GM12865 (cell line): ENCODE data around the gene XCL1.

Source experiments
- DNase-seq: peaks from one replicate; pipeline ENCODE4 v3.0.0; 2010; ENCODE audit warnings: low read depth
- H3K4me3 ChIP-seq: 2 replicates; pipeline ENCODE4 v1.5.1; 2011; ENCODE audit warnings: mild to moderate bottlenecking, low read depth, low read length, control low read depth
- TF ChIP-seq, protein P1 (sequence below): IDR thresholded peaks from 2 replicates; pipeline ENCODE4 v1.5.1; 2011; ENCODE audit warnings: low read length, control low read depth, low read depth, inconsistent platforms; ENCODE audit not compliant: insufficient read depth; ENCODE audit errors: missing control alignments

The XCL1 gene

DNA sequence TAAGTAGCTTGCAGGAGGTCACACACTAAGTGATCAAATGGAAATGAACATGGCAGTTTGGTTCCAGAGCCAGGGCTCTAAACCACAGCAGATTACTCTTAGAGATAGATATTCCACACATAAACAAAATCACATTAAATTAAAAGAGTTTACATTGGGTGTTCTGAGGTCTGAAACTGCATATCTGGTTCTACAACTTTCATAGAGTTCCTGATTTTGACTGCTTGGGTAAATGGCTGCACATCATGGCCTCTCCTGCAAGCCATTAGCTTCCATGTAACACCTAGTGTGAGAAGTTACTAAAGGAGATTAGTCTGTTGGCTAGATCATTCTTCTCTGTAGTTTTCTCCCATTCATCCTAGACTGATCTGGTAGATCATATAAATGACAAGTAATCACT, 19.8 kb upstream of the XCL1 start:
- H3K4me3 ChIP-seq: no peak overlapping the region
- DNase-seq: no peak
- TF ChIP-seq, protein P1, sequence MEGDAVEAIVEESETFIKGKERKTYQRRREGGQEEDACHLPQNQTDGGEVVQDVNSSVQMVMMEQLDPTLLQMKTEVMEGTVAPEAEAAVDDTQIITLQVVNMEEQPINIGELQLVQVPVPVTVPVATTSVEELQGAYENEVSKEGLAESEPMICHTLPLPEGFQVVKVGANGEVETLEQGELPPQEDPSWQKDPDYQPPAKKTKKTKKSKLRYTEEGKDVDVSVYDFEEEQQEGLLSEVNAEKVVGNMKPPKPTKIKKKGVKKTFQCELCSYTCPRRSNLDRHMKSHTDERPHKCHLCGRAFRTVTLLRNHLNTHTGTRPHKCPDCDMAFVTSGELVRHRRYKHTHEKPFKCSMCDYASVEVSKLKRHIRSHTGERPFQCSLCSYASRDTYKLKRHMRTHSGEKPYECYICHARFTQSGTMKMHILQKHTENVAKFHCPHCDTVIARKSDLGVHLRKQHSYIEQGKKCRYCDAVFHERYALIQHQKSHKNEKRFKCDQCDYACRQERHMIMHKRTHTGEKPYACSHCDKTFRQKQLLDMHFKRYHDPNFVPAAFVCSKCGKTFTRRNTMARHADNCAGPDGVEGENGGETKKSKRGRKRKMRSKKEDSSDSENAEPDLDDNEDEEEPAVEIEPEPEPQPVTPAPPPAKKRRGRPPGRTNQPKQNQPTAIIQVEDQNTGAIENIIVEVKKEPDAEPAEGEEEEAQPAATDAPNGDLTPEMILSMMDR: no peak

DNA sequence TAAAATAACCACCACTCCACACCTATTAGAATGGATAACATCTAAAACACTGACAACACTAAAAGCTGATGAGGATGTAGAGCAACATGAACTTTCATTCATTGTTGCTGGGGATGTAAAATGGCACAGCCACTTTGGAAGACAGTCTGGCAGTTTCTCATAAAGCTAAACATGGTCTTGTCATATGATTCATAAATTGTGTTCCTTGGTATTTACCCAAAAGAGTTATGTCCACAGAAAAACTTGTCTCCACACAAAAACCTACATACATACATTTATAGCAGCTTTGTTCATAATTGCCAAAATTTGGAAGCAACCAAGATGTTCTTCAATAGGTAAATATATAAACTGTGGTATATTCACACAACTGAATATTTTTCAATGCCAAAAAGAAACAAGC, 16.0 kb upstream of the XCL1 start:
- no peak overlapping the region for H3K4me3 ChIP-seq
- TF ChIP-seq, protein P1: no peak
- DNase-seq: no peak

DNA sequence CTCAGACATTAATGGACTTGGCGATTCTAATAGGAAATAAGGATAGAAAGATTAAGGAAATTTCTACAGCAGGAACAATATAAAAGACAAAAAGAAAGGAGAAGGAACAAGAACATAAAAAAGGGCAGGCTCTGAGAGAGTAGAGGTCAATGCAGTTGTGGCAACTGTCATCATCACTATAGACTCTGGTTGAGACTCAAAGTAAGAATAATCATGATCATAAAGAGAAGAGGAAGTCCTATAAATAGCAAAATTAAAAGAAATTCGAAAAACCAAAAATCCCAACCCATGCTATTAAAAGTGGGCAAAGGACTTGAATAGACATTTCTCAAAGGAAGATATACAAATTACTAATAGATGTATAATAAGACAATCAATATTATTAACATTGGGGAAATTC, 14.4 kb upstream of the XCL1 start:
- TF ChIP-seq, protein P1: no peak
- no peak for DNase-seq

DNA sequence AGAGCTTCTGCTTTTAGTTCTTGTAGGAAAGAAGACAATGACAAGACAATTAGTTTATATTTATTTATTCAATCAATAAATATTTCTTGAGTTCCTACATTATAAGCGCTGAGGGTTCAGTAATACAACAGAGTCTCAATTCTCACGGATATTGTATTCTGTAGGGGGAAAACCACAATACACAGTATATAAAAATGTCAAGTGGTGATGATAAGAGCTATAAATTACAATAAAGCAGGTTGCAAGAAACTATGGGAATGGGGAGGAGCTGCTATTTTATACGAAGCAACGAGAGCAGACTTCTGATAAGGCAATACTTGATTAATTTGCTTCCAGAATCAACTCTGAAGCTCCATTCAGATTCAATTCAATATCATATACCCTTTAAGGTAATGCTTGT, 10.6 kb upstream of the XCL1 start:
- no peak for DNase-seq
- no peak overlapping the region for H3K4me3 ChIP-seq
- TF ChIP-seq, protein P1: no peak

More for the DNA sequence above, 14.4 kb upstream of the XCL1 start:
- no peak overlapping the region for H3K4me3 ChIP-seq

DNA sequence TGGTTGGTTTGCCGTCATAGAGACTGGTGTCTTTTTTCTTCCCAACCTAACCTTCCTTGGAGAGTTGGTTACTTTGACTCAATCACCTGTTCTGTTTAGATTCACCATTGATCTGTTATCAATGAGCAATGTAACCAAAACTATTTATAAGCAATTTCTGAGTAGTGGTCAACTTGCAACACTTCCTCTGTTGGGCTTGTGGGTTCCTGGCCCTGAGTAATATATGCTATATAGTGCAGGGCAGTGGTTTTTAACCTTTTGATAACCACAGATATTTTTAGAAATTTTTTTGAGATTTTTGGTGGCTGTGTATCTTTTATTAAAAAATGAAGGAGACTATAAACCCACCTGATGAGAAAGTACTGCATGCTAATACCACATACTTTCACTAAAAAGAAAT, 9.4 kb upstream of the XCL1 start:
- no peak overlapping the region for H3K4me3 ChIP-seq
- TF ChIP-seq, protein P1: no peak
- DNase-seq: no peak

DNA sequence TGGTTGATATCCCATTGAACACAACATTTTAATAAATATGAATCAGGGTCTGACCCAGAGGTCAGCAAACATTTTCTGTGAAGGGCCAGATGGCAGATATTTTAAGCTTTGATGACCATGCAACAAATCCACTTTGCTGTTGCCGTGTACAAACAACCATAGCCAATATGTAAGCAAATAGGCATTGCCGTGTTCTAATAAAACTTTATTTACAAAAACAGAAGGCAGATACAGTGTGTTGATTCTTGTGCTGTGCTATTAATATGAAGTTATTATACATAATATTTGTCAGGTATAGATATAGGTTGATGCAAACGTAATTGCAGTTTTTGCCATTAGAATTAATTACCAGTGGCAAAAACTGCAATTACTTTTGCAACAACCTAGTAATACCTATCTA, 8.8 kb upstream of the XCL1 start:
- no peak for DNase-seq
- no peak overlapping the region for H3K4me3 ChIP-seq
- TF ChIP-seq, protein P1: no peak

DNA sequence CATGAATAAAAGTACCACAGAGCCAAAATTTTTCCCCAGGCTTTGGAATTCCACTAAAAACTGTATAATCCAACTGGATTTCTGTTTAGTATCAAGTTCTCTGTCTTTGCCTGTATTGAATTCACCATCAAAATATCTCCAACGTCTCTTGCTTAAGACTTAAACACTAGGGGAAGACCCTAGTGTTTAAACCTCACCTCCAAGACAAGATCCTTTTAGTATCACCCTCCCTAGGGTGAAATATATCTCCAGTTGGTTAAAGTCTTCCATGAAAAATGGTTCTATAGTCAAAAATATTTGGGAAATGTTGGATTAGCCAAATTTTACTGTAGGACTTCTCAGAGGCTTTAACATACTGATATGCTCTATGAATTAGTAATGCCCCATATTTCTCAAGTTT, 8.1 kb upstream of the XCL1 start:
- TF ChIP-seq, protein P1: no peak
- no peak for DNase-seq
- H3K4me3 ChIP-seq: no peak overlapping the region
